Measurements from ENCODE around the gene PLEKHM3.

Gene PLEKHM3

GRCh38 chr2:207852791-207853190 is 172.5 kb downstream of the PLEKHM3 start:
- no peak for DNase-seq (ENCODE audit: low read depth)

- DNase-seq (ENCODE audit: low read depth), result no peak
Measured at GRCh38 chr2:207849443-207849842, 175.9 kb downstream of the PLEKHM3 start.

GRCh38 chr2:207848545-207848928 is 176.8 kb downstream of the PLEKHM3 start:
- no peak for DNase-seq (ENCODE audit: low read depth)

GRCh38 chr2:207847807-207848544 is 177.4 kb downstream of the PLEKHM3 start:
- no peak for DNase-seq (ENCODE audit: low read depth)

- no peak for DNase-seq (ENCODE audit: low read depth)
Measured at GRCh38 chr2:207847098-207847806, 178.1 kb downstream of the PLEKHM3 start.

GRCh38 chr2:207845202-207845864 is 180.0 kb downstream of the PLEKHM3 start:
- no peak for DNase-seq (ENCODE audit: low read depth)

- no peak for DNase-seq (ENCODE audit: low read depth)
Measured at GRCh38 chr2:207844648-207845047, 180.7 kb downstream of the PLEKHM3 start.

GRCh38 chr2:207840101-207840500 is 185.2 kb downstream of the PLEKHM3 start:
- no peak for DNase-seq (ENCODE audit: low read depth)

- DNase-seq (ENCODE audit: low read depth), result no peak
Measured at GRCh38 chr2:207839575-207839974, 185.8 kb downstream of the PLEKHM3 start.

GRCh38 chr2:207839028-207839427 is 186.3 kb downstream of the PLEKHM3 start:
- no peak for DNase-seq (ENCODE audit: low read depth)

GRCh38 chr2:207836521-207837133 is 188.7 kb downstream of the PLEKHM3 start:
- DNase-seq (ENCODE audit: low read depth), result no peak

- DNase-seq (ENCODE audit: low read depth), result no peak
Measured at GRCh38 chr2:207835805-207836204, 189.5 kb downstream of the PLEKHM3 start.

GRCh38 chr2:207833251-207833751 is 192.0 kb downstream of the PLEKHM3 start:
- DNase-seq (ENCODE audit: low read depth), result no peak

GRCh38 chr2:207831584-207832248 is 193.6 kb downstream of the PLEKHM3 start:
- DNase-seq (ENCODE audit: low read depth), result no peak

GRCh38 chr2:207830778-207831438 is 194.4 kb downstream of the PLEKHM3 start:
- DNase-seq (ENCODE audit: low read depth), result no peak

GRCh38 chr2:207828361-207829057 is 196.8 kb downstream of the PLEKHM3 start:
- no peak for DNase-seq (ENCODE audit: low read depth)

GRCh38 chr2:207825978-207826377 is 199.3 kb downstream of the PLEKHM3 start:
- DNase-seq (ENCODE audit: low read depth), result no peak

GRCh38 chr2:207825045-207825954 is 200.0 kb downstream of the PLEKHM3 start:
- no peak for DNase-seq (ENCODE audit: low read depth)

- DNase-seq (ENCODE audit: low read depth), result no peak
Measured at GRCh38 chr2:207823865-207824264, 201.5 kb downstream of the PLEKHM3 start.

All from stimulated activated CD8-positive, alpha-beta memory T cell treated with anti-CD3 and anti-CD28 coated beads, Interleukin-12 subunit alpha, Interleukin-12 subunit beta, amount 100 ng/mL, for 4 hours (primary cell).